ENCODE results near the gene TMEM240. TPM values are rescaled to one million over a fixed set of nuclear protein-coding genes. Genes with fewer than 3 reads are reported as not detected.
"Not testable (repeated sequence)": the region's sequence is repeated elsewhere in the genome, so short reads cannot be mapped to it uniquely, and the experiment has no call there.

Gene TMEM240
- total RNA-seq, 2 donors from 2014 or later: 1.0 to 1.3 TPM

DNA sequence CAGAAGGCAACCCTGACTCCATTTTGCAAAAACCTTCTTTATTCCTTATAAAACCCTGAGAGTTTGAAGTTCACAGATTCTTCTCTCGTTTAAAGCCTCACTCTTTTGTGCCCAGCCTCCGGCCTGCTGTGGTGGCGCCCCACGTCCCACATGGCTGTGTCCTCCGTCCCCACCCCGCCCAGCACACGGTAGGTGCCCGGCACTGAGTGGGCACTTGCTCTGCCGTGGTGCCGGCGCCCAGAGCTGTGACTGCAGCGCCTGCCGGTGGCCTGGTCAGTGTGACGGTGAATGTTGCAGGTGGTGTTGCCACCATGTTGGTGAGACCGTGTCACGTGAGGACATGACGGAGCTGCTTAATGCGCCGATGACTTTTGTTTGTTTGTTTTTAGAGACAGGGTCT lies 19.1 kb downstream of the TMEM240 start:
- DNase-seq (no peak), ATAC-seq (replicated peaks in 1 of 2) (no peak)
- no peaks in the 10 kb centered on the region for H3K27me3 Mint-ChIP-seq (ENCODE audit: low read depth)
- no peak overlapping the region for H3K27ac Mint-ChIP-seq
- no peaks in the 10 kb centered on the region for H3K4me1 Mint-ChIP-seq (ENCODE audit: low read depth)
- H3K36me3 Mint-ChIP-seq (ENCODE audit: insufficient read depth in 2 of 2): peaks cover 3 to 4% of the 10 kb centered on the region in 2 donors
- H3K9me3 Mint-ChIP-seq: no peaks in the 10 kb centered on the region
- no peak overlapping the region for H3K4me3 Mint-ChIP-seq

DNA sequence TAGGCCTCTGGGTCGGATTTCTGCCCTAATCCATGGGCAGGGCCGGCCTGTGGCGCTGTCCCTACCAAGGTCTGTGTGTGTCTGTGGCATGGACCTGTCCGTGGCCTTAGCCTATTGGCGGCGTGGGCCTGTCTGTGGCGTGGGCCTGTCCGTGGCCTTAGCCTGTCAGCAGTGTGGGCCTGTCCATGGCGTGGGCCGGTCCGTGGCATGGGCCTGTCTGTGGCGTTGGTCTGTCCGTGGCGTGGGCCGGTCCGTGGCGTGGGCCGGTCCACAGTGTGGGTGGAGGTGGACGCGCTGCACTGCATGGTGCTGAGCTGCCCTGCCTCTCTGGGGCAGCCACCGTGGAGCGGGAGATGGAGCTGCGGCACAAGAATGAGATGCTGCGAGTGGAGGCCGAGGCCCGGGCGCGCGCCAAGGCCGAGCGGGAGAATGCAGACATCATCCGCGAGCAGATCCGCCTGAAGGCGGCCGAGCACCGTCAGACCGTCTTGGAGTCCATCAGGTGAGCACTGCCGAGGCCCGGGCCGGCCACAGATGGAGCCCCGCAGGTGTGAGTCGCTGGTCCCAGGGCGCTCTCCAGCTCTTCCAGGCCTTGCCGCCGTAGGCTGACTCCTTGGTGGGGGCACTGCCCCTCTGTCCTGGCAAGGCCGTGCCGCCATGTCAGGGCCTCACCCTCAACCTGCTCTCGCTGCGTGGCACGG lies 20.5 kb downstream of the TMEM240 start:
- not testable (repeated sequence) for H3K27ac Mint-ChIP-seq; DNase-seq; H3K36me3 Mint-ChIP-seq (ENCODE audit: insufficient read depth in 2 of 2); H3K4me1 Mint-ChIP-seq (ENCODE audit: low read depth); H3K4me3 Mint-ChIP-seq; H3K9me3 Mint-ChIP-seq; H3K27me3 Mint-ChIP-seq (ENCODE audit: low read depth); ATAC-seq (replicated peaks in 1 of 2)

- not testable (repeated sequence) for H3K9me3 Mint-ChIP-seq; H3K27ac Mint-ChIP-seq; H3K4me1 Mint-ChIP-seq (ENCODE audit: low read depth); H3K27me3 Mint-ChIP-seq (ENCODE audit: low read depth); H3K4me3 Mint-ChIP-seq; DNase-seq; ATAC-seq (replicated peaks in 1 of 2); H3K36me3 Mint-ChIP-seq (ENCODE audit: insufficient read depth in 2 of 2)
Measured at GRCh38 chr1:1518621-1519007, 21.8 kb downstream of the TMEM240 start.

GRCh38 chr1:1517973-1518620 lies 22.3 kb downstream of the TMEM240 start:
- Mint-ChIP-seq H3K4me3 (no peak overlapping the region), H3K4me1 (ENCODE audit: low read depth) (peaks cover 5% of the 10 kb centered on the region), H3K36me3 (ENCODE audit: insufficient read depth in 2 of 2) (peaks cover 4 to 7% of the 10 kb centered on the region in 2 donors), H3K27ac (no peak overlapping the region), H3K9me3 (no peaks in the 10 kb centered on the region), H3K27me3 (ENCODE audit: low read depth) (no peaks in the 10 kb centered on the region)
- ATAC-seq (replicated peaks in 1 of 2): no peak
- DNase-seq: no peak

DNA sequence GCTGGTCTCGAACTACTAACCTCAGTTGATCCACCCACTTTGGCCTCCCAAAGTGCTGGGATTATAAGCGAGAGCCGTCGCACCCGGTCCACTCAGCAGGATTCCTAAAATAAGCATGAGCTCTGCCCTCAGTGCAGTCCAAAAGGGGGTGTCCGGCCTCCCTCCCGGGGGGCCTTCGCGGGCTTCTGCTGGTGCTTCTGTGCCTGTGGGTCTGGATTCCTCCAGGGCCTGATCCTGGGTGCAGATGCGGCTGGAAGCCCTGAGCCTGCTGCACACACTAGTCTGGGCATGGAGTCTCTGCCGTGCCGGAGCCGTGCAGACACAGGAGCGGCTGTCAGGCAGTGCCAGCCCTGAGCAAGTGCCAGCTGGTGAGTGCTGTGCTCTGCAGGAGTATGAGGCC lies 23.5 kb downstream of the TMEM240 start:
- not testable (repeated sequence) for H3K4me3 Mint-ChIP-seq; H3K27me3 Mint-ChIP-seq (ENCODE audit: low read depth); H3K27ac Mint-ChIP-seq; H3K9me3 Mint-ChIP-seq; H3K36me3 Mint-ChIP-seq (ENCODE audit: insufficient read depth in 2 of 2); DNase-seq; ATAC-seq (replicated peaks in 1 of 2); H3K4me1 Mint-ChIP-seq (ENCODE audit: low read depth)

- DNase-seq; H3K9me3 Mint-ChIP-seq; H3K27me3 Mint-ChIP-seq (ENCODE audit: low read depth); H3K27ac Mint-ChIP-seq; ATAC-seq (replicated peaks in 1 of 2); H3K4me3 Mint-ChIP-seq; H3K36me3 Mint-ChIP-seq (ENCODE audit: insufficient read depth in 2 of 2): not testable (repeated sequence)
- H3K4me1 Mint-ChIP-seq (ENCODE audit: low read depth): peaks cover 13% of the 10 kb centered on the region
Measured at GRCh38 chr1:1514376-1514775, 26.0 kb downstream of the TMEM240 start.

DNA sequence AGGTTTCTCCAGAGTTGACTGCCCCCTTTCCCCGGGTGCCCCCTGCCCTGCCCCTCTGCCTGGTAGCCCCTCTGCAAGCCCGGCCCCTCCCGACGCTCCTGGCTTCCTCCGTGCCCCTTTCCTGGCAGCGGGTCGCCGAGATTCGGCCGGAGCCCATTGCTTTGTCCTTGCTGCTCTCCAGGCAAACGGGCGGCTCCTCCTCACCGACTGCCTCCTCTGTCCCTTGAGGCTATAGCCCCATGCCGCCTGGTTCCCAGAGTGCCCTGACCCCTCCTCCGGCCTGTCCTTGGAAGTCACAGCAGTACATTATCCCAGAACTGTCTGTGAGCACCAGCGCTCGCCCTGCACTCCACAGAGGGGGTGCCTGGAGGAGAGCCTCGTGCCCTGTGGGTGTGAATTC lies 26.7 kb downstream of the TMEM240 start:
- DNase-seq; H3K36me3 Mint-ChIP-seq (ENCODE audit: insufficient read depth in 2 of 2); ATAC-seq (replicated peaks in 1 of 2); H3K9me3 Mint-ChIP-seq; H3K27ac Mint-ChIP-seq; H3K27me3 Mint-ChIP-seq (ENCODE audit: low read depth): not testable (repeated sequence)
- Mint-ChIP-seq H3K4me3 (peak overlapping the region; percentile 75 to 79), H3K4me1 (ENCODE audit: low read depth) (peaks cover 13% of the 10 kb centered on the region)

DNA sequence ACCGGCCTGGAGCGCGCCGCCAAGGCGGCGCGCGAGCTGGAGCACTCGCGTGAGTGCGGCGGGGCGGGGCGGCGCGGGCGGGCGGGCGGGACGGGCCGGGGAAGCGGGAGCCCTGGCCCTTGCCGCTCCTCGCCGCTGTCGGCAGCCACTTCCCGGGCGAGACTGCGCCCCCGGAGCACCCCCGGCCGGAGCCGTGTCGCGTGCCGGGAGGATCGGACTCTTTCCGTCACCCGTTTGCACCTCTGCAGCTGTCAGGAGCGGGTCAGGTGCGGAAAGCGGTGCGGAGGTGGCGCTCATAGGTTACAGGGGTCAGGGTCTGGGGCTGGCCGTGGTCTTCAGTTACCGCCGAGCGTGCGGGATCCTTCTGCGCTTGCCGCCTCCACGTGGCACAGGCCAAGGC lies 28.0 kb downstream of the TMEM240 start:
- H3K27me3 Mint-ChIP-seq (ENCODE audit: low read depth); H3K27ac Mint-ChIP-seq; H3K36me3 Mint-ChIP-seq (ENCODE audit: insufficient read depth in 2 of 2); H3K9me3 Mint-ChIP-seq: not testable (repeated sequence)
- peak; percentile 25 to 38 for DNase-seq
- peak overlapping the region; percentile 68 to 71 for H3K4me3 Mint-ChIP-seq
- peak; percentile 6 to 10 for ATAC-seq (replicated peaks in 1 of 2)
- H3K4me1 Mint-ChIP-seq (ENCODE audit: low read depth): peaks cover 13% of the 10 kb centered on the region

GRCh38 chr1:1511533-1512285 lies 28.7 kb downstream of the TMEM240 start, which contains the start of gene ATAD3A:
Gene ATAD3A (plus strand): TSS chr1:1512162. CDS start chr1:1512269, 107 bp downstream.
- Mint-ChIP-seq H3K4me1 (ENCODE audit: low read depth) (peaks cover 13% of the 10 kb centered on the region), H3K4me3 (peak within 1 kb of the TSS; percentile 89 to 96), H3K9me3 (no peaks in the 10 kb centered on the region), H3K36me3 (ENCODE audit: insufficient read depth in 2 of 2) (peaks cover 0 to 3% of the 10 kb centered on the region in 2 donors), H3K27ac (peak within 1 kb of the TSS; percentile 72), H3K27me3 (ENCODE audit: low read depth) (no peaks in the 10 kb centered on the region)
- ATAC-seq (replicated peaks in 1 of 2) (peak; percentile 95), DNase-seq (peak; percentile 97)

DNA sequence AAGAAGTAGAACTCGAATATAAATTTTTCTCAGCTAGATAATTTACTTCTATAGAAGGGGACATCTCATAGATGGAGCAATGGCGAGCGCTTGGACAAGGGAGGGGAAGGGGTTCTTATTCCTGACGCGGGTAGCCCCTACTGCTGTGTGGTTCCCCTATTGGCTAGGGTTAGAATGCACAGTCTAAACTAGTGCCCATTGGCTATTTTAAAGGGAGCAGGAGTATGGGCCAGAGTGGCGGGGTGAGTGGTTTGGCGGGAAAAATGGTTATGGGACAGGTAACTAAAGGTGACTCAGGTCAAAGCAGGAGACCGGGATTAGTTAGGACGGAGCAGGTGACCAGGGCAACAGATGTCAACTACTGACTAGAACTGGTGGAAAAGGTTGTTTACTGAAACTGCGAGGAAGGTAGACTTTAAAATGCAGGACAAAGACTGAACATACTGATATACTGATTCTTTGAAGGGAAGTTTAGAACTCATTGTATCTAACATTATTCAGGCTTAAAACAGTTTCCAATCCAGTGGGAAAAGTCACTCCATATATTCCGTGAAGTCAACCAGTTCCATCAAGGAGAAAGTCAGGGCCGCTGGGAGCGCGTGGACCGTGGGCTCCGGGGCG lies 29.4 kb downstream of the TMEM240 start:
- Mint-ChIP-seq H3K27ac (peak overlapping the region; percentile 33), H3K27me3 (ENCODE audit: low read depth) (no peaks in the 10 kb centered on the region), H3K36me3 (ENCODE audit: insufficient read depth in 2 of 2) (peaks cover 0 to 3% of the 10 kb centered on the region in 2 donors), H3K4me3 (peak overlapping the region; percentile 82 to 96), H3K4me1 (ENCODE audit: low read depth) (peaks cover 19% of the 10 kb centered on the region), H3K9me3 (no peaks in the 10 kb centered on the region)
- ATAC-seq (replicated peaks in 1 of 2) (no peak), DNase-seq (peak in 1 of 2 donors; percentile 25)

- not testable (repeated sequence) for H3K27ac Mint-ChIP-seq; H3K4me3 Mint-ChIP-seq; H3K27me3 Mint-ChIP-seq (ENCODE audit: low read depth); H3K9me3 Mint-ChIP-seq; ATAC-seq (replicated peaks in 1 of 2); H3K36me3 Mint-ChIP-seq (ENCODE audit: insufficient read depth in 2 of 2); DNase-seq
- peaks cover 34% of the 10 kb centered on the region for H3K4me1 Mint-ChIP-seq (ENCODE audit: low read depth)
Measured at GRCh38 chr1:1509465-1509850, 31.0 kb downstream of the TMEM240 start.

DNA sequence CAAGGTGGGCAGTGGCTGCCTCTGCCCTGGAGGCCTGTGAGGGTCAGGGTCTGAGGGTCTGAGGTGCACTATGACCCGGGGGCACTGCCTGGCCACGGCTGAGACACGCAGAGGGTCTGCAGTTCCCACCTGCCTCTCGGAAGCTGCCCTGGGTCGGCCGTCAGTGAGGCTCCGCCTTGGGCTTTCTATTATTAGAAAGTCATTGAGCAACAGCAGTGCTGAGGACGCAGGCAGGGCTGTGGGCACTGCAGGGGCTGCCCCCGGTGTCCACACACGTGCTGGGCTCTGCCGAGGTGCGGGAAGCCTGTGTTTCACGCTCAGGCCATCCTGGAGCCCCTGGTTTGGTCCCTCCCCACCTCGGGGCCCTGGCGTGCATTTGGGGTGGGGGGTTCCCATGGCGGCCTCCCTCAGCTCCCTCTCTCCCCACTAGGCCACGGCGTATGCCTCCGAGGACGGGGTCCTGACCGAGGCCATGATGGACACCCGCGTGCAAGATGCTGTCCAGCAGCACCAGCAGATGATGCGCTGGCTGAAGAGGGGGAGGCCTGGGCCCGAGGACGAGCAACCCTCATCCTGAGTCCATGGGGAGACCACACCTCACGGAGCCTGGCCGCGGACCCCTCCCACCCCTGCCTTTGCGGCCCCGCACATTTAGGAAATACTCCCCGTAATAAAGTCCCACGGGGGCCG lies 31.5 kb downstream of the TMEM240 start:
- peaks cover 33% of the 10 kb centered on the region for H3K4me1 Mint-ChIP-seq (ENCODE audit: low read depth)
- H3K27me3 Mint-ChIP-seq (ENCODE audit: low read depth): not testable (repeated sequence)

More for the DNA sequence above, 31.5 kb downstream of the TMEM240 start:
- not testable (repeated sequence) for H3K9me3 Mint-ChIP-seq; H3K36me3 Mint-ChIP-seq (ENCODE audit: insufficient read depth in 2 of 2); H3K4me3 Mint-ChIP-seq; DNase-seq; H3K27ac Mint-ChIP-seq; ATAC-seq (replicated peaks in 1 of 2)

Measured in activated T-cell treated with anti-CD3 and anti-CD28 coated beads, Interleukin-2, amount 50 U/mL, for 72 hours (primary cell).